8988T (cell line): ENCODE results near the gene DMRTC1.
"Not testable (repeated sequence)": the region's sequence is repeated elsewhere in the genome, so short reads cannot be mapped to it uniquely, and the experiment has no call there.

Source experiments
- DNase-seq: peaks from one replicate; pipeline ENCODE4 v3.0.0; 2011

DMRTC1 gene

GRCh38 chrX:72943819-72944169, at the start of gene DMRTC1:
TSS of gene DMRTC1 (minus strand) at chrX:72943837. CDS start at chrX:72875694, 68,143 bp downstream.
- DNase-seq, result not testable (repeated sequence)

- DNase-seq, result not testable (repeated sequence)
Measured at GRCh38 chrX:72980894-72981469, 37.3 kb upstream of the DMRTC1 start.

- DNase-seq, result not testable (repeated sequence)
Measured at GRCh38 chrX:72974885-72975284, 31.2 kb upstream of the DMRTC1 start.

- DNase-seq, result not testable (repeated sequence)
Measured at GRCh38 chrX:72971859-72972258, 28.2 kb upstream of the DMRTC1 start.

GRCh38 chrX:72959971-72960370, 16.3 kb upstream of the DMRTC1 start:
- DNase-seq, result not testable (repeated sequence)

- not testable (repeated sequence) for DNase-seq
Measured at GRCh38 chrX:72943035-72943818, 410 bp downstream of the DMRTC1 start.

- not testable (repeated sequence) for DNase-seq
Measured at GRCh38 chrX:72942272-72942671, 1.4 kb downstream of the DMRTC1 start.

- not testable (repeated sequence) for DNase-seq
Measured at GRCh38 chrX:72937906-72938305, 5.7 kb downstream of the DMRTC1 start, which contains the start of gene FAM236A. TSS of gene FAM236A (plus strand) at chrX:72938206. CDS start at chrX:72938263, 57 bp downstream.

GRCh38 chrX:72936882-72937455, 6.7 kb downstream of the DMRTC1 start:
- not testable (repeated sequence) for DNase-seq

GRCh38 chrX:72936455-72936854, 7.2 kb downstream of the DMRTC1 start:
- not testable (repeated sequence) for DNase-seq

GRCh38 chrX:72932283-72932682, 11.4 kb downstream of the DMRTC1 start:
- DNase-seq, result not testable (repeated sequence)

- DNase-seq, result not testable (repeated sequence)
Measured at GRCh38 chrX:72916096-72916495, 27.5 kb downstream of the DMRTC1 start.

GRCh38 chrX:72912315-72912714, 31.3 kb downstream of the DMRTC1 start, which contains the start of gene FAM236C:
TSS of gene FAM236C (plus strand) at chrX:72912615. CDS start at chrX:72912715, 100 bp downstream.
- DNase-seq, result not testable (repeated sequence)

- not testable (repeated sequence) for DNase-seq
Measured at GRCh38 chrX:72889740-72890139, 53.9 kb downstream of the DMRTC1 start.

- not testable (repeated sequence) for DNase-seq
Measured at GRCh38 chrX:72882898-72883297, 60.7 kb downstream of the DMRTC1 start.

- not testable (repeated sequence) for DNase-seq
Measured at GRCh38 chrX:72837532-72837931, 106.1 kb downstream of the DMRTC1 start.

- DNase-seq, result not testable (repeated sequence)
Measured at GRCh38 chrX:72830701-72831100, 112.9 kb downstream of the DMRTC1 start.
